OCI-LY7 (cell line): ENCODE data around the gene PSMD1.
"Not testable (repeated sequence)": the region's sequence is repeated elsewhere in the genome, so short reads cannot be mapped to it uniquely, and the experiment has no call there.

Experiments
- CTCF ChIP-seq: fragments of 200-600 bp; sonication (generic); conservative IDR thresholded peaks from 2 replicates; pipeline ENCODE4 v1.5.1; 2014; ENCODE audit warnings: mild to moderate bottlenecking, antibody characterized with exemption, low read length, moderate library complexity, mixed read lengths
- EZH2phosphoT487 ChIP-seq: fragments of 200-600 bp; sonication (generic); IDR thresholded peaks from 2 replicates; pipeline ENCODE4 v1.6.1; 2018; ENCODE audit warnings: low read depth, borderline replicate concordance, mild to moderate bottlenecking, mixed run types, antibody characterized with exemption, low read length, moderate library complexity, mixed read lengths

DNA sequence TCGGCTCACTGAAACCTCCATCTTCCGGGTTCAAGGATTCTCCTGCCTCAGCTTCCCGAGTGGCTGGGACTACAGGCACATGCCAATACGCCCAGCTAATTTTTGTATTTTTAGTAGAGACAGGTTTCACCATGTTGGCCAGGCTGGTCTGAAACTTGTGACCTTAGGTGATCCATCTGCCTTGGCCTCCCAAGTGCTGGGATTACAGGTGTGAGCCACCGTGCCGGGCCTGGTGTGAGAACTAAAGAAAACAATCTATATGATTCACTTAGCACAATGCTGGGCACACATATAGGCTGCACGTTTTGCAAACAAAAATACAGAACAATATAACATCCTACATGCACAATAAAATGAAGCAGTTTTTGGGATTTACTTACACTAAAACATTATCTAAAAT, 140.5 kb downstream of the PSMD1 start:
- not testable (repeated sequence) for TF ChIP-seq CTCF, EZH2phosphoT487
